AG09309 (cell line): ENCODE data around the gene PLD1.
"Not testable (repeated sequence)": the region's sequence is repeated elsewhere in the genome, so short reads cannot be mapped to it uniquely, and the experiment has no call there.

Experiments
- DNase-seq: peaks from one replicate; pipeline ENCODE4 v3.0.0-alpha.2; 2010; ENCODE audit warnings: low read depth
- H3K4me3 ChIP-seq: 2 replicates; pipeline ENCODE4 v1.5.1; 2011; ENCODE audit warnings: mild to moderate bottlenecking, low read depth, low read length, moderate library complexity; ENCODE audit not compliant: control insufficient read depth
- TF ChIP-seq, protein P1 (sequence below): IDR thresholded peaks from 2 replicates; pipeline ENCODE4 v1.5.1; 2011; ENCODE audit warnings: mild to moderate bottlenecking, low read depth, low read length, inconsistent platforms; ENCODE audit not compliant: insufficient read depth, control insufficient read depth; ENCODE audit errors: missing control alignments

The PLD1 gene, protein sequence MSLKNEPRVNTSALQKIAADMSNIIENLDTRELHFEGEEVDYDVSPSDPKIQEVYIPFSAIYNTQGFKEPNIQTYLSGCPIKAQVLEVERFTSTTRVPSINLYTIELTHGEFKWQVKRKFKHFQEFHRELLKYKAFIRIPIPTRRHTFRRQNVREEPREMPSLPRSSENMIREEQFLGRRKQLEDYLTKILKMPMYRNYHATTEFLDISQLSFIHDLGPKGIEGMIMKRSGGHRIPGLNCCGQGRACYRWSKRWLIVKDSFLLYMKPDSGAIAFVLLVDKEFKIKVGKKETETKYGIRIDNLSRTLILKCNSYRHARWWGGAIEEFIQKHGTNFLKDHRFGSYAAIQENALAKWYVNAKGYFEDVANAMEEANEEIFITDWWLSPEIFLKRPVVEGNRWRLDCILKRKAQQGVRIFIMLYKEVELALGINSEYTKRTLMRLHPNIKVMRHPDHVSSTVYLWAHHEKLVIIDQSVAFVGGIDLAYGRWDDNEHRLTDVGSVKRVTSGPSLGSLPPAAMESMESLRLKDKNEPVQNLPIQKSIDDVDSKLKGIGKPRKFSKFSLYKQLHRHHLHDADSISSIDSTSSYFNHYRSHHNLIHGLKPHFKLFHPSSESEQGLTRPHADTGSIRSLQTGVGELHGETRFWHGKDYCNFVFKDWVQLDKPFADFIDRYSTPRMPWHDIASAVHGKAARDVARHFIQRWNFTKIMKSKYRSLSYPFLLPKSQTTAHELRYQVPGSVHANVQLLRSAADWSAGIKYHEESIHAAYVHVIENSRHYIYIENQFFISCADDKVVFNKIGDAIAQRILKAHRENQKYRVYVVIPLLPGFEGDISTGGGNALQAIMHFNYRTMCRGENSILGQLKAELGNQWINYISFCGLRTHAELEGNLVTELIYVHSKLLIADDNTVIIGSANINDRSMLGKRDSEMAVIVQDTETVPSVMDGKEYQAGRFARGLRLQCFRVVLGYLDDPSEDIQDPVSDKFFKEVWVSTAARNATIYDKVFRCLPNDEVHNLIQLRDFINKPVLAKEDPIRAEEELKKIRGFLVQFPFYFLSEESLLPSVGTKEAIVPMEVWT

DNA sequence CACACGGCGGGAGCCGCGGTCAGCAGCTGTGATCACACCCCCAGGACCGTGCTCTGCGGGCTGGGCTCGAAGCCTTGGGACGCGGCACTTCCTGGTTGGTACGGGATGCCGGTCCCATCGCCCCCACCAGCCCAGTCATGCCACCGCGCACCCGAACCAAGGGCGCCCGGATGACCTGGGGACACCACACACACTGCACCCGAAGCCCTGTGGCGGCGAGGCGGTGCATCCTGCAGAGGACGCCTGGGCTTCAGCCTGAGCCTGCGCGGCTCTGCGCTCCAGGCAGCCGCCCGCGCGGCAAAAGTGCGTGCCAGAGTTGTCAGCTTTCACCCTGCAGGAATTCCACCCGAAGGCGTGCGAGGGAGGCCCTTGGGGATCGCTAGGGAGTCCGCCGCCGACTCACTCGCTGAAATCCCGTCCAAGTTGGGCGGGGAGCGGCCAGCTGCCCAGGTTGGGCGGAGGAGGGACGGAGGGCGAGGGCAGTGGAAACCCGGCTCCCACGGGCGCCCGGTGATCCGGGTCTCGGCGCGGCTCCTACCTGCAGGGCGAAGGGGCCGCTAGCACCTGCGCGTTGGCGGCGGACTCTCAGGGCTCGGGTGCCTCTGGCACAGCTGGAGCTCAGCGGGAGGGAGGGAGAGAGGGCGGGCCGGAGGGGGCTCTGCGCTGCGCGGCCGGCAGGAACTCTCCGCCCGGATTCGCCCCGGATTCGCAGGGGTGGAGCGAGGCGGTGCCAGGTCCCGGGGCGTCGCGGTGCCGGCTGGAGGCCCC is at the start of gene PLD1:
Gene PLD1, minus strand, starts transcription at position 623 of the 768 bp plus-strand sequence. CDS start 72,432 bp downstream, outside the sequence.
- H3K4me3 ChIP-seq: peak within 1 kb of the TSS; percentile 70
- DNase-seq: peak; percentile 91
- TF ChIP-seq, protein P1, sequence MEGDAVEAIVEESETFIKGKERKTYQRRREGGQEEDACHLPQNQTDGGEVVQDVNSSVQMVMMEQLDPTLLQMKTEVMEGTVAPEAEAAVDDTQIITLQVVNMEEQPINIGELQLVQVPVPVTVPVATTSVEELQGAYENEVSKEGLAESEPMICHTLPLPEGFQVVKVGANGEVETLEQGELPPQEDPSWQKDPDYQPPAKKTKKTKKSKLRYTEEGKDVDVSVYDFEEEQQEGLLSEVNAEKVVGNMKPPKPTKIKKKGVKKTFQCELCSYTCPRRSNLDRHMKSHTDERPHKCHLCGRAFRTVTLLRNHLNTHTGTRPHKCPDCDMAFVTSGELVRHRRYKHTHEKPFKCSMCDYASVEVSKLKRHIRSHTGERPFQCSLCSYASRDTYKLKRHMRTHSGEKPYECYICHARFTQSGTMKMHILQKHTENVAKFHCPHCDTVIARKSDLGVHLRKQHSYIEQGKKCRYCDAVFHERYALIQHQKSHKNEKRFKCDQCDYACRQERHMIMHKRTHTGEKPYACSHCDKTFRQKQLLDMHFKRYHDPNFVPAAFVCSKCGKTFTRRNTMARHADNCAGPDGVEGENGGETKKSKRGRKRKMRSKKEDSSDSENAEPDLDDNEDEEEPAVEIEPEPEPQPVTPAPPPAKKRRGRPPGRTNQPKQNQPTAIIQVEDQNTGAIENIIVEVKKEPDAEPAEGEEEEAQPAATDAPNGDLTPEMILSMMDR: peak; percentile 20

DNA sequence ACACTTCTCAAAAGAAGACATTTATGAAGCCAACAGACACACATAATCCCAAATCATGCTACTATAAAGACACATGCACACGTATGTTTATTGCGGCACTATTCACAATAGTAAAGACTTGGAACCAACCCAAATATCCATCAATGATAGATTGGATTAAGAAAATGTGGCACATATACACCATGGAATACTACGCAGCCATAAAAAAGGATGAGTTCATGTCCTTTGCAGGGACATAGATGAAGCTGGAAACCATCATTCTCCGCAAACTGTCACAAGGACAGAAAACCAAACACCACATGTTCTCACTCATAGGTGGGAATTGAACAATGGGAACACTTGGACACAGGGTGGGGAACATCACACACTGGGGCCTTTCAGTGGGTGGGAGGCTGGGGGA is 48.5 kb upstream of the PLD1 start:
- not testable (repeated sequence) for H3K4me3 ChIP-seq, DNase-seq

DNA sequence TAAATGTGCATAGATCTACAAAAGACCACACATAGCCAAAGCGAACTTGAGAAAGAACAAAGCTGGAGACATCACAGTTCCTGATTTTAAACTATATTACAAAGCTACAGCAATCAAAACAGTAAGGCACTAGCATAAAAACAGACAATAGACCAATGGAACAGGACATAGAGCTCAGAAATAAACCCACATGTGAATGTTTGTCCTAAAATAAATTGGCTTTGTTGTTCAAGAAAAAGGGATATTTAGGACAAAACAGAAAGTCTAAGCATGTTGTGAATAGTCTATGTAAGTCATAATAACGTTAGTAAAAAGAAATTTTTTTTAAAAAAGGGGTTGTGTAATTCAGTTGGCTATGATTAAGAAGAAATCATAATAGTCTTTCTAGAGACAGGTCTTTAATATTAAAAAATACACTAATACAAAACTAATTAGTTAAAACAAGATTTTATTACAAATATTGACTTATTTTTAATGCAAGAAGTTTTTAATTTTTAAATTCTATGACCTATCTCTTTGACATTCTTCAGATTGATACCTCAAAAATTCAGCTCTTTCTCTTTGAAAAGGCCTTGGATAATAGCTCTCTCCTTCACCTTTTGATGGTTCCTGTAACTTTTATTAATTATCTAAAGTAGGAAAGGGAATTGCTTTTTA is 44.5 kb upstream of the PLD1 start:
- no peak overlapping the region for H3K4me3 ChIP-seq
- no peak for DNase-seq
- TF ChIP-seq, protein P1: no peak

DNA sequence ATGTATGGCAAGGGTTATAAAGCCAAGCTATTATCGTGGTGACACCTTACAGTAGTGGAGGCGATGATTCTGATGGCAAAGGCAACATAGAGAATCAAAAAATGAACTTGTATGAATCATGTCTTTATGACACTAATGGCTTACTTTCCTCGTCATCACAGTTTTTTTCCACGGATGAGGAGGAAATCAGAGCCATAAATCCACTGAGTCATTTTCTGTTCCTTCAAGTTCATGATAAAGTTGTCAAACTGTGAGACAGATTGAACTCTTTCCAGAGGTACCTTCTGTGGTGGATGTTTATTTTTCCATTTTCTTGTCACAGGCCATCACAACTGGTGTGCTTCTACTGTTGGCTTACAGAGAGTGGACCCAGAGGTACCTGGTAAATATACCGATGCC is 41.4 kb upstream of the PLD1 start:
- H3K4me3 ChIP-seq: no peak overlapping the region
- TF ChIP-seq, protein P1: no peak
- no peak for DNase-seq

DNA sequence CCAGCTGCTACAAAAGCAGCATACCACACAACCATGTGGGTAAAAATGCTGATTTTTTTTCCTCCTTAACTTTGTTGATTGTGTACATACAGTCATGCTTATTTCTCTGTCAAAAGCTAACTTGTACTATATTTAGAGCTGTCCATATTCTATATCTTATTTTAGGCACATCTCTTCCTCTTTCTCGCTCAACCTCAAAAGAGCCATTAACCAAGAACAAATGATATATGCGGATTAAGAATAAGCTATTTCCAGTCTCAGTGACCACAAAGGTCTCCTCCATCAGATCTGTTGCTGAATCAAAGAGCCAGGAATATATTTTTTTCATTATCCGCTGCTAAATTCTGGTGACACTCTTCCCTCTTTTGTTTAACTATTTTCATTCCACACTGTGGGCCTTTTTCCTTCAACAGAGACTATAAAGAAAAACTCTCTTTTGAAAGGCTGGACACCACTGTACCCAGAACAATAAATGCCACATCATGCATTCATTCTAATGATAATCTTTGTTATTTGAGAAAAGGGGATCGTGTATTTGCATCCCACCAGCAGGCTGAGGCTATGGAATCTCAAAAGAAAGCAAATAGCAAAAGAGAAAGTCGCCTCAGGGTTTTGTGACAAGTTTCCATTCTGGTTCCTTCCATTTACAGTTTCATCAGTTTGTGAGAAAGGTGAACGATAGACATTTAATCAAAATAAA is 40.8 kb upstream of the PLD1 start:
- no peak for DNase-seq
- TF ChIP-seq, protein P1: no peak
- H3K4me3 ChIP-seq: no peak overlapping the region

DNA sequence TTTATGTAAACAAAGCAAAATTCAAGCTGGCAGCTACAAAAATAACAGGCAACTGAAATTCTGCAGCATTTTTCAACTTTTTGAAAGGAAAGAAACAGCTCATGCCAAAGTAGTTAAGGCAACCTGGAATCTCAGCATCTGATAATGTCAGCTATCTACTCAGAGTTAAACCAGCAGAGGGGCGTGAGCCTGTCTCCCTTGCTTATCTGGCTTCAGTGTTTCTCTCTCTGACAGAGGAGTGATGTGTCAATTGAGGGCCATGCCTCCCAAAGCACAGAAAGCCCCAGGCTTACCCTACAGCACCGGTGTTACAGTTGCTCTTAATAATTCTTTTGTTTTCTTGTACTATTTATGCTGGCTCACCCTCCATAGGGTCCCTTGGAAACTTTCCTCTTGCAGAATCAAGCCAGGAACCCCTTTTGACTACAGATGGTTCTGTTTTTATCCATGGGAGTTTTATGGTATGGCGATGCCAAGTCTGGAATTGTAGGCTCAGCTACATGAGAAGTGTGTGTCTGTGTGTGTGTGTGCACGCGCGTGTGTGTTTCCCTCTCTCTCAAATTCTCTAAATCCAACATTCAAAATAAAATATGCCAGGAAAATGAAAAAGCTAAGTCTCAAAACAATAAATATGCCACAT is 40.2 kb upstream of the PLD1 start:
- no peak for DNase-seq
- H3K4me3 ChIP-seq: no peak overlapping the region
- TF ChIP-seq, protein P1: no peak
